GM19328 (cell line): ENCODE measurements around the gene SECTM1.
"Not testable (repeated sequence)": the region's sequence is repeated elsewhere in the genome, so short reads cannot be mapped to it uniquely, and the experiment has no call there.

Experiments
- ATAC-seq: cut with Tn5 transposase; IDR thresholded peaks from one replicate; pipeline ENCODE4 v1.9.1; 2021; ENCODE audit warnings: mild to moderate bottlenecking, moderate library complexity; ENCODE audit not compliant: unreplicated experiment

The SECTM1 gene

GRCh38 chr17:82370471-82371332 lies 37.1 kb upstream of the SECTM1 start:
- no peak for ATAC-seq

- no peak for ATAC-seq
Measured at GRCh38 chr17:82369211-82369610, 35.6 kb upstream of the SECTM1 start.

GRCh38 chr17:82367724-82368524 lies 34.4 kb upstream of the SECTM1 start:
- no peak for ATAC-seq

- ATAC-seq = no peak
Measured at GRCh38 chr17:82366749-82367148, 33.2 kb upstream of the SECTM1 start.

- no peak for ATAC-seq
Measured at GRCh38 chr17:82365606-82366295, 32.2 kb upstream of the SECTM1 start.

GRCh38 chr17:82361885-82362633 lies 28.5 kb upstream of the SECTM1 start:
- ATAC-seq = no peak

GRCh38 chr17:82359451-82360074 lies 26.0 kb upstream of the SECTM1 start:
- not testable (repeated sequence) for ATAC-seq

DNA sequence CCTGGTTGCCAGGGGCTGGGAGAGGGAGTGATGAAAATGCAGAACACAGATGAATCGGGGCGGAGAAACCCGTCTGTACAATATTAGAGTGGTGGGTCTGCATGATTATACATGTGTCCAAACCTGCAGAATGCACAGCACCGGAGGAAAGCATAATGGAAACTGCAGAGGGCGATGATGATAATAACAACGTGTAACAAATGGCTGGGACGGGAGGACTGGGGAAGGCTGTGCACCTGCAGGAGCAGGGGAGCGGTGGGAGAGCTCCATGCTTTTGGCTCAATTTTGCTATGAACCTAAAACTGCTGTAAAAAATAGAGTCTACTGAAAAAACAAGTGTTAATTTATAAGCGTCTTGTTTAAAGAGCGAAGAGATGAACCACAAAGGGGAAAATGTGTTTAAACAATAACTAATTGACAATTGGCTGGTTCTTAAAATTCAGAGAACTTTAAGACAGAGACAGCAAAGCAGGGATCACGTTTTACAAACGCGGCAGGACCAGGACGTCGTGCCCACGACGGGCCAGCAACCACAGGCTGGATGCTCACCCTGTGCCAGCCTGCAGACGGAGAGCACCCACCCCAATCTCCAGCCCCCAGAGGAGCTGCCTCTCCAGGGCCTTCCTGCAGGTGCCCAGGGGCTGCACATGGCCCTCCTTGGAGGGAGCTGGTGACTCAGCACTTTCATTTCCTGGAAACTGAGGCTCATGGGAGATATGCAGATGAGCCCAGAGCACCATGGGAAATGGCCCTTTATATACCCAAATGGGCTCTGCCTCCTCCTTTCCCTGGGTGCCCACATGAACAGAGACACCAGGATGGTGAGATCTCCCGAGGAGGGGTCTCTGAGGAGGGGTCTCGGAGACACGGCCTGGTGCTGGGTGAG lies 25.1 kb upstream of the SECTM1 start, which contains the start of gene TEX19:
TEX19 (plus strand) TSS at position 783 of the 886 bp plus-strand sequence. CDS start 2,904 bp downstream, outside the sequence.
- no peak for ATAC-seq

DNA sequence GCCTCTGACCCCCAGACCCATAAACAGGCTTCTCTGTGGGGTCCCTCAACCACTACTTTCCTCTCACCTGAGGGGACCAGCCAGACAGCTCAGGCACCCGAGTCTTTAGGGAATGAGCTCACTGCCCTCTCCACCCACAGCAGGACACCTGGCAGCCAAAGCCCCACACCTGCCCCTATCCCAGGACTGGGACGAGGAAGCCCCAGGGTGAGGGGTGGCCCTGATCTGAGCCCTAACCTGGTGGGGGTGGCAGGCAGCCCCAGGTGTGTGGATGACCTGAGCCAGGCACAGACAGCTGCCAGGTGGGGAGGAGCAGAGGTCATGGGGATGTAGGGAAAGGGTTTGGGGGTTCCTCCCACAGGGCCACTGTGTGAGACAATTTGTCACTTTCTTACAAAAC lies 23.8 kb upstream of the SECTM1 start:
- ATAC-seq = no peak

DNA sequence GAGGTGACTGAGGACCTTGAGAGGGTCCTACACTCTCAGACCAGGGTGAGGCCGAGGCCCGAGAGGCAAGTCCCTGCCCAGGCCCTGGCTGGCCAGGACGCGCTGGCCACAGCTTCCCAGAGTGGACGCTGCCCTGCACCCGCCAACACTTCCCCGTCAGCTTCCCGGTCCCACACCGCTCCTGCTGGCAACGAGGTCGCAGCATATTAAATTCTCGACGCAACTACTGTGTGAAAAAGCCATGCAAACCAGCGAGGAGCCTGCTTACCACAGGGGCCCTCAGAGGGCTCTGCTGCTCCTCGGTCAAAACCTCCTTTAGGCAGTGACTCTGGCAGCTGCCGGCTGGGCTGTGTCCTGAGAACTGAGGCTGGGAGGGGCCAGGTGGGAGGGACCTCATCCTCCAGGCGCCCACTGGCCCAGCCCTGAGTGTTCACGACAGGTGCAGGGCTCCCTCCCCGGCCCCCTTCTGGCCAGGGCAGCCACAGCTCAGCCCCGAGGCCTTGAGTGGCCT lies 23.3 kb upstream of the SECTM1 start:
- ATAC-seq = no peak

DNA sequence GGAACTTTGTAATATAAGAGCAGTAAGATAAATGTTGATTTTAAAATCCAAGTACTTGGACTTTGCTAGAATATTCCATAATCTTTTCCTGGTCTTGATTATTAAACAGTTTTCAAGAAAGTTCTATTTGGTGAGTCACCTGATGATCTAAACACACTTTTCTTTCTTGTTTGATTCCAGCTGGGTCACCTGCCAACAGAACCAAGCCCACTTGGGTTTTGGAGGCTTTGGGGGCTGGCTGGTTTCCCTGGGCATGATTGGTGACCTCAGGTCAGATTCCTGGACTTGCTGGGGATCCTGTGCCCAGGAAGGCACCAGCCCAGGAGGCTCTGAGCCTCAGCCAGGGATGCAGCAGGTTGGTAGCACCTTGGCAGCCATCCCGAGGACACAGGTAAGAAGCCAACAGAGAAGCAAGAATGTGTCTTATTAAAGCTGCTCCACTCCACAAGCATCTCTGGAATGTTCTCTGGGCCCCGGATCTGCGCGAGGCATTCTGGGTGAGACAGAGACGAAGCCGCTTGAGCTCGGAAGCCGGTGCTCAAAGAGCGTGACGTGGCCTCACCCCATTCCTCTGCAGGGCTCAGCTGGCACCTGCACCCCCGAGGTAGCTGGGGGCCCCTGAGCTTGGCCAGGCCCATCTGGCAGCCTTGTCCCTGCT lies 22.3 kb upstream of the SECTM1 start:
- ATAC-seq = no peak

GRCh38 chr17:82354804-82355308 lies 21.3 kb upstream of the SECTM1 start:
- ATAC-seq = no peak

- no peak for ATAC-seq
Measured at GRCh38 chr17:82353484-82353883, 19.9 kb upstream of the SECTM1 start.

DNA sequence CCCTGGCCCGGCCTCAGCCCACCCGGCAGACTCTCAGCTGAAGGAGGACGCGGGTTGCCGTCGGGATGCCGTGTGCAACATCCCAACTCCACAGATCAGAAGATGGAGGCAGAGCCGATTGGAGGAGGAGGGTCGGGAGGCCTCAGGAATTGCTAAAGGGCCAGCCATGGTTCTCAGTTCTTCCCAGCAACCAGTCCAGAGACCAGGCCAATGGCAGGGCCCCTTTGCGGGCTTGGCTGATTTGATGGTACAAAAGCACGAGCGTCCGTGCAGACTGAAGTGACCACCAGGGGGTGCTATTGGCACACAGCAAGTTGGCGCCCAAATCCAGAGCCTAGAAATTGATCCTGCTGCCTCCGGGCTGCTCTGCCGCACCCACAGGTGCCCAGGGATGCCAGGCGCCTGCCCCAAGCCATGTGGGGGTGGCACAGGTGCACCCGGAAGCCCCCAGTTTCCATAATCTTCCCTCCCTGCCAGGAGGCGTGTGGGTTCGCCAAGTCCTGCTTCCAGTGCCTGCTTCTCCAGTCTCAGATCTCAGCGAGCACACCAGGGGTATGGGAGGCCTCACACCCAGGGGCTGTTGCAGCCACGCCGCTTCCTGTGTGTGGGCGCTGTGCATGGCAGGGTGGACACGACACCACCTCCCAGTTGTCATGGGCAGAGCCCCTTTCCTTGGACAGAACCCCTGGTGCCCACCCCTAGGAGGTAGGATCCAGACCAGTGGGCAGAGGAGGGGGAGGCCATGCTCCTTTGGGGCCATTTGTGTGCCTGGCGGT lies 18.3 kb upstream of the SECTM1 start:
- no peak for ATAC-seq

DNA sequence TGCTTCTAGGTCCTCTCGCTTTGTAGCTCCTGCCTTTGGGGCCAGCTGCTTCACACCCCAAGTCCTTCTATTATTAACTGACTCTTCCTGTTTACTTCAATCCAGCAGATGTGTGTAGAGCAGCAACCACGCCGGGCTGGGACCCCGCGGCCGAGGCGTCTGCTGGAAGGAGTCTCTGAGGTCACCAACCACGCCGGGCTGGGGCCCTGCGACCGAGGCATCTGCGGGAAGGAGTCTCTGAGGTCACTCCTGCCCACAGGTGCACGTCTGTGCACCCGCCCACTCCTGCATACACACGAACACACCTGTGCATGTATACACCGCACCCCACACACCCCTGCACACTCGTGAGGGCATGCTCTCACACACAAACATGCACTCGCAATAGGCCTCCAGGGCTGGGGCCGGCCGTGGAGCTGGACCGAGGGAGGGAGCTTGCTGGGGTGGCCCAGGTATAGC lies 17.7 kb upstream of the SECTM1 start:
- ATAC-seq = no peak

- no peak for ATAC-seq
Measured at GRCh38 chr17:82350182-82351030, 16.8 kb upstream of the SECTM1 start.
